ENCODE results near the gene RPL28.
A peak's percentile ranks its signal among the peaks of the same experiment; 100 is the strongest.
"Not testable (repeated sequence)": the region's sequence is repeated elsewhere in the genome, so short reads cannot be mapped to it uniquely, and the experiment has no call there.

Gene RPL28

GRCh38 chr19:55398200-55398925 is 12.6 kb downstream of the RPL28 start:
- peaks cover 20% of the 10 kb centered on the region for H3K36me3 ChIP-seq (ENCODE audit: control insufficient read depth, insufficient read depth, low read length)
- H3K27ac ChIP-seq (ENCODE audit: insufficient read depth, low read depth, low read length, poor library complexity, severe bottlenecking) = no peak overlapping the region
- H3K9me3 ChIP-seq (ENCODE audit: control insufficient read depth, low read length) = no peaks in the 10 kb centered on the region
- no peaks in the 10 kb centered on the region for H3K27me3 ChIP-seq (ENCODE audit: control insufficient read depth, insufficient read depth, low read length, poor library complexity, severe bottlenecking)
- 91 to 95% methylated on average over 12 of the region's 12 CpGs for WGBS, 2 experiments
- H3K4me1 ChIP-seq (ENCODE audit: control insufficient read depth, insufficient read depth, low read length) = peaks cover 4% of the 10 kb centered on the region
- H3K4me3 ChIP-seq (ENCODE audit: insufficient read depth, low read depth, low read length) = no peak overlapping the region

GRCh38 chr19:55400281-55401087 is 14.8 kb downstream of the RPL28 start:
- no peaks in the 10 kb centered on the region for H3K27me3 ChIP-seq (ENCODE audit: control insufficient read depth, insufficient read depth, low read length, poor library complexity, severe bottlenecking)
- H3K9me3 ChIP-seq (ENCODE audit: control insufficient read depth, low read length) = no peaks in the 10 kb centered on the region
- WGBS, 2 experiments = 94 to 95% methylated on average over 14 of the region's 14 CpGs
- no peak overlapping the region for H3K27ac ChIP-seq (ENCODE audit: insufficient read depth, low read depth, low read length, poor library complexity, severe bottlenecking)
- peaks cover 27% of the 10 kb centered on the region for H3K36me3 ChIP-seq (ENCODE audit: control insufficient read depth, insufficient read depth, low read length)
- H3K4me1 ChIP-seq (ENCODE audit: control insufficient read depth, insufficient read depth, low read length) = peaks cover 7% of the 10 kb centered on the region
- H3K4me3 ChIP-seq (ENCODE audit: insufficient read depth, low read depth, low read length) = no peak overlapping the region

GRCh38 chr19:55401390-55401789 is 15.7 kb downstream of the RPL28 start:
- not testable (repeated sequence) for H3K4me3 ChIP-seq (ENCODE audit: insufficient read depth, low read depth, low read length); H3K27me3 ChIP-seq (ENCODE audit: control insufficient read depth, insufficient read depth, low read length, poor library complexity, severe bottlenecking); H3K9me3 ChIP-seq (ENCODE audit: control insufficient read depth, low read length); H3K27ac ChIP-seq (ENCODE audit: insufficient read depth, low read depth, low read length, poor library complexity, severe bottlenecking)
- Histone ChIP-seq H3K36me3 (ENCODE audit: control insufficient read depth, insufficient read depth, low read length) (peaks cover 36% of the 10 kb centered on the region), H3K4me1 (ENCODE audit: control insufficient read depth, insufficient read depth, low read length) (peaks cover 16% of the 10 kb centered on the region)
- 91 to 96% methylated on average over 16 to 21 of the region's 28 CpGs for WGBS, 2 experiments

- Histone ChIP-seq H3K27ac (ENCODE audit: insufficient read depth, low read depth, low read length, poor library complexity, severe bottlenecking) (no peak overlapping the region), H3K4me3 (ENCODE audit: insufficient read depth, low read depth, low read length) (no peak overlapping the region), H3K4me1 (ENCODE audit: control insufficient read depth, insufficient read depth, low read length) (peaks cover 22% of the 10 kb centered on the region), H3K9me3 (ENCODE audit: control insufficient read depth, low read length) (no peaks in the 10 kb centered on the region), H3K27me3 (ENCODE audit: control insufficient read depth, insufficient read depth, low read length, poor library complexity, severe bottlenecking) (no peaks in the 10 kb centered on the region), H3K36me3 (ENCODE audit: control insufficient read depth, insufficient read depth, low read length) (peaks cover 37% of the 10 kb centered on the region)
- 97 to 100% methylated on average over 1 to 2 of the region's 2 CpGs for WGBS, 2 experiments
Measured at GRCh38 chr19:55402509-55402908, 16.8 kb downstream of the RPL28 start.

- WGBS, 2 experiments = 90 to 92% methylated on average over 5 of the region's 5 CpGs
- peak overlapping the region; percentile 96 for H3K4me3 ChIP-seq (ENCODE audit: insufficient read depth, low read depth, low read length)
Measured at GRCh38 chr19:55405638-55406037, 19.9 kb downstream of the RPL28 start.

GRCh38 chr19:55406091-55406825 is 20.5 kb downstream of the RPL28 start:
- Histone ChIP-seq H3K27me3 (ENCODE audit: control insufficient read depth, insufficient read depth, low read length, poor library complexity, severe bottlenecking) (no peaks in the 10 kb centered on the region), H3K4me1 (ENCODE audit: control insufficient read depth, insufficient read depth, low read length) (peaks cover 18% of the 10 kb centered on the region), H3K9me3 (ENCODE audit: control insufficient read depth, low read length) (no peaks in the 10 kb centered on the region), H3K27ac (ENCODE audit: insufficient read depth, low read depth, low read length, poor library complexity, severe bottlenecking) (no peak overlapping the region), H3K4me3 (ENCODE audit: insufficient read depth, low read depth, low read length) (peak overlapping the region; percentile 96), H3K36me3 (ENCODE audit: control insufficient read depth, insufficient read depth, low read length) (peaks cover 34% of the 10 kb centered on the region)
- 84 to 85% methylated on average over 14 of the region's 14 CpGs for WGBS, 2 experiments

More at GRCh38 chr19:55405638-55406037, 19.9 kb downstream of the RPL28 start:
- Histone ChIP-seq H3K4me1 (ENCODE audit: control insufficient read depth, insufficient read depth, low read length) (peaks cover 18% of the 10 kb centered on the region), H3K27ac (ENCODE audit: insufficient read depth, low read depth, low read length, poor library complexity, severe bottlenecking) (no peak overlapping the region), H3K36me3 (ENCODE audit: control insufficient read depth, insufficient read depth, low read length) (peaks cover 34% of the 10 kb centered on the region), H3K9me3 (ENCODE audit: control insufficient read depth, low read length) (no peaks in the 10 kb centered on the region), H3K27me3 (ENCODE audit: control insufficient read depth, insufficient read depth, low read length, poor library complexity, severe bottlenecking) (no peaks in the 10 kb centered on the region)

GRCh38 chr19:55406826-55407549 is 21.3 kb downstream of the RPL28 start:
- WGBS, 2 experiments = 12 to 13% methylated on average over 35 of the region's 35 CpGs
- peaks cover 18% of the 10 kb centered on the region for H3K4me1 ChIP-seq (ENCODE audit: control insufficient read depth, insufficient read depth, low read length)

GRCh38 chr19:55407550-55407799 is 21.7 kb downstream of the RPL28 start, which contains the start of gene UBE2S:
UBE2S (minus strand) TSS chr19:55407788; CDS start chr19:55407589, 199 bp downstream.
- Histone ChIP-seq H3K36me3 (ENCODE audit: control insufficient read depth, insufficient read depth, low read length) (peaks cover 25% of the 10 kb centered on the region), H3K4me3 (ENCODE audit: insufficient read depth, low read depth, low read length) (peak within 1 kb of the TSS; percentile 96), H3K27ac (ENCODE audit: insufficient read depth, low read depth, low read length, poor library complexity, severe bottlenecking) (peak within 1 kb of the TSS; percentile 98), H3K4me1 (ENCODE audit: control insufficient read depth, insufficient read depth, low read length) (peaks cover 18% of the 10 kb centered on the region)
- 0% methylated on average over 36 of the region's 36 CpGs for WGBS, 2 experiments
- H3K27me3 ChIP-seq (ENCODE audit: control insufficient read depth, insufficient read depth, low read length, poor library complexity, severe bottlenecking); H3K9me3 ChIP-seq (ENCODE audit: control insufficient read depth, low read length): not testable (repeated sequence)

More at GRCh38 chr19:55406826-55407549, 21.3 kb downstream of the RPL28 start:
- Histone ChIP-seq H3K9me3 (ENCODE audit: control insufficient read depth, low read length) (no peaks in the 10 kb centered on the region), H3K27ac (ENCODE audit: insufficient read depth, low read depth, low read length, poor library complexity, severe bottlenecking) (peak overlapping the region; percentile 98), H3K4me3 (ENCODE audit: insufficient read depth, low read depth, low read length) (peak overlapping the region; percentile 96), H3K36me3 (ENCODE audit: control insufficient read depth, insufficient read depth, low read length) (peaks cover 29% of the 10 kb centered on the region), H3K27me3 (ENCODE audit: control insufficient read depth, insufficient read depth, low read length, poor library complexity, severe bottlenecking) (no peaks in the 10 kb centered on the region)

- Histone ChIP-seq H3K4me1 (ENCODE audit: control insufficient read depth, insufficient read depth, low read length) (peaks cover 18% of the 10 kb centered on the region), H3K4me3 (ENCODE audit: insufficient read depth, low read depth, low read length) (peak overlapping the region; percentile 96), H3K27me3 (ENCODE audit: control insufficient read depth, insufficient read depth, low read length, poor library complexity, severe bottlenecking) (no peaks in the 10 kb centered on the region), H3K27ac (ENCODE audit: insufficient read depth, low read depth, low read length, poor library complexity, severe bottlenecking) (peak overlapping the region; percentile 98), H3K9me3 (ENCODE audit: control insufficient read depth, low read length) (no peaks in the 10 kb centered on the region), H3K36me3 (ENCODE audit: control insufficient read depth, insufficient read depth, low read length) (peaks cover 20% of the 10 kb centered on the region)
- WGBS, 2 experiments = 1% methylated on average over 72 of the region's 72 CpGs
Measured at GRCh38 chr19:55407800-55408532, 22.2 kb downstream of the RPL28 start.

Measured in ectodermal cell (in vitro differentiated cells).